Stimulated activated CD8-positive, alpha-beta memory T cell treated with anti-CD3 and anti-CD28 coated beads, Interleukin-2, amount 100 ng/mL, for 48 hours (primary cell): Measurements from ENCODE around the gene COPS6.
A peak's percentile ranks its signal among the peaks of the same experiment; 100 is the strongest.

Source experiments
- DNase-seq, 2 donors: peaks; one replicate each; pipeline ENCODE4 v3.0.0-alpha.2; 2020; ENCODE audit warnings: low read depth in 2 of 2

The COPS6 gene

DNA sequence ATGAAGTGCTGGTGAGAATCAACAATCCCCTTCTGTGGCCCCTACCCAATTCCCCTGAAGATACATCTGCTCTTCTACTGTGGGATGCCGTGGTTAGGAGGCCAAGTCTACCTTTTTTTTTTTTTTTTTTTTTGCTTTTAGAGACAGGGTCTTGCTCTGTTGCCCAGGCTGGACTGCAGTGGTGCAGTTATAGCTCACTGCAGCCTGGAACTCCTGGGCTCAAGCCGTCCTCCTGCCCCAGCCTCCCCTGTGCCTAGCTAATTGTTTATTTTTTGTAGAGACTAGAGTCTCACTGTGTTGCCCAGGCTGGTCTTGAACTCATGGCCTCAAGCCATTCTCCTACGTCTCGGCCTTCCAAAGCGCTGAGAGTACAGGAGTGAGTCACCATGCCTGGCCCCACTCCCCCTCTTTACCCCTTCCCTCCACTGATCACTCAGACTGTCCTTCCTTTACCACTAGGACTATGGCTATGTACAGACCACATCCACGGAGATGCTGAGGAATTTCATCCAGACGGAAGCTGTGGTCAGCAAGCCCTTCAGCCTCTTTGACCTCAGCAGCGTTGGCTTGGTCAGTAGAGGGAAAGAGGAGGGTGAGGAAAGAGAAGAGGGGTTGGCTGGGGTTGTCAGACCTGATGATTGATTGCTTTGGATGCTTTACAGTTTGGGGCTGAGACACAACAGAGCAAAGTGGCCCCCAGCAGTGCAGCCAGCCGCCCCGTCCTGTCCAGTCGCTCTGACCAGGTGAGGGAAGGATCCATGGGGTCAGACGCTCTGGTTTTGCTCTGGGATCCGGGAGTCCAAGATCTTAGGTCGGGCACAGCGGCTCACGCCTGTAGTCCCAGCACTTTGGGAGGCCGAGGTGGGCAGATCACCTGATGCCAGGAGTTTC is 14.4 kb downstream of the COPS6 start:
- DNase-seq, result no peak

DNA sequence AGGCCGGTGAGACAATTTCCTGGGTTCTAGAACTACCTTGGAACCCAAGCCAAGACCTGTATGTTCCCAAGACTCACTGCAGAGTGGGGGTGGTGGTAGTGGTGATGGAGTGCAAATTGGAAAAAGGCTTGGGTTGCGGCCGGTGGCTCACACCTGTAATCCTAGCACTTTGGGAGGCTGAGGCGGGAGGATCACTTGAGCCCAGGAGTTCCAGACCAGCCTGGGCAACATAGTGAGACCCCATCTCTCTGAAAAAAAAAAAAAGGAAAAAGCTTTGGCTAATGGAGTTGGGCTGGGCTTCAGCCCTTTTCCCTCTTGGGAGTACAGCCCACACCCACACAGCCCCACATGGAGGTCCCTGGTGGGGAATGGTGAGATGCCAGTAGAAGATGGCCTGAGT is 16.8 kb downstream of the COPS6 start:
- no peak for DNase-seq

DNA sequence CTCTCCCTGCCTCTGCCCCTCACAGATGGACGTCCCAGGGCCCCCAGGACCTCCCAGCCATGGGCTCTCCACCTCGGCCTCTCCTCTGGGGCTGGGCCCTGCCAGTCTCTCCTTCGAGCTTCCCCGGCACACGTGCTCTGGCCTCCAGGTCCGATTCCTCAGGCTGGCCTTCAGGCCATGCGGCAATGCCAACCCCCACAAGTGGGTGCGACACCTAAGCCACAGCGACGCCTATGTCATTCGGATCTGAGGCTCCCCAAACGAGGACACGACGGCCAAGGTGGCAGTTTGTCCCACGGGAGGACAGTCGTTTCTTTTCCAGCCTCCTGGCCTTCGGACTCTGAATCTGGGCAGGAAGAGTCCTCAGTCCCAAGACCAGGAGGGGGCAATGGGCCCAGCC is 17.9 kb downstream of the COPS6 start:
- no peak for DNase-seq

DNA sequence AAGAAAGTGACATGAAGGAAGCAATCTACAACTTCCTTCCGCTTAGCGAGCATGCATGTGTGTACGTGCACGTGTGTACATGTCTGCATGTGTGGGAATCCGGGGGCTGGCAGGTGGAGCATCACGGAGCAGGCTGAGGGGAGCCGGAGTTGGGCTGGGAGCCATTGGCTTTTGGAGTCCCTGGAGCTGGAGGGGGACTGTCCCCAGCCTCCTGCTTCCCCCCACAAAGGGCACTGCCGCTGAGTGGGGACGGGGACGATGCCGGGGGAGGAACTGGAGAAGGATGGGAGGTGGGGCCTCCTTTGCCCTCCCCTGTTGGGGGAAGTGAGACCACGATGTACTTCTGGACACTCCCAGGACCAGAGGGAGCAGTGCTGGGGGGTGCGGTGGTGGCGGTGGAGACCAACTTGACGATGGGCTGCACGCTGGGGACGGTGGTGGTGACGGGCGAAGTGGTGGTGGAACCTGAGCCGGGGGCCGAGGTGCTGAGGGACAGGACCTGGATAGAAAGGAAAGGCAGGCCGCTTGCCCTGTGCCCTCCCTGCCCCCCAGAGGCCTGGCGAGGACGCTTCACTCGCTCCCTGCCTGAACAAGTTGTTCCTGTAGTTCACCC is 18.5 kb downstream of the COPS6 start:
- no peak for DNase-seq

DNA sequence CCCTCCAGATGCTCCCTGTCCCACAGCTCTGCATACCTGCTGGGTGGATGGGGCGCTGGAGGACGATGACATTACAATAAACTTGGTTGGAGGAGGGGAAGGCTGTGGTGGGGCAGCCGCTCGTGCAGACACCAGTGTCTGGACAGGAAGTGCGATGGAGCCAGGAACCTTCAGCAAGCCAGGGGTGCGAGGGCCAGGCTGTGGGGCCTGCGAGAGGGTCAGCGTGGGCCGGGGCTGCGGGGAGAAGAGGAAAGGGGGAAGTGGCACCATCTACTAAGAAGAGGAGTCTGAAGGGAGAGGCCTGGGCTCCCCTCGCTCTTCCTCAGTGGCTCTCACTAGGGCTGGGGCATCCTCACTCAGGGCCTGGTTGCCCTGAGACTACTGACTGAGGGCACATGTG is 19.1 kb downstream of the COPS6 start:
- DNase-seq, result no peak

DNA sequence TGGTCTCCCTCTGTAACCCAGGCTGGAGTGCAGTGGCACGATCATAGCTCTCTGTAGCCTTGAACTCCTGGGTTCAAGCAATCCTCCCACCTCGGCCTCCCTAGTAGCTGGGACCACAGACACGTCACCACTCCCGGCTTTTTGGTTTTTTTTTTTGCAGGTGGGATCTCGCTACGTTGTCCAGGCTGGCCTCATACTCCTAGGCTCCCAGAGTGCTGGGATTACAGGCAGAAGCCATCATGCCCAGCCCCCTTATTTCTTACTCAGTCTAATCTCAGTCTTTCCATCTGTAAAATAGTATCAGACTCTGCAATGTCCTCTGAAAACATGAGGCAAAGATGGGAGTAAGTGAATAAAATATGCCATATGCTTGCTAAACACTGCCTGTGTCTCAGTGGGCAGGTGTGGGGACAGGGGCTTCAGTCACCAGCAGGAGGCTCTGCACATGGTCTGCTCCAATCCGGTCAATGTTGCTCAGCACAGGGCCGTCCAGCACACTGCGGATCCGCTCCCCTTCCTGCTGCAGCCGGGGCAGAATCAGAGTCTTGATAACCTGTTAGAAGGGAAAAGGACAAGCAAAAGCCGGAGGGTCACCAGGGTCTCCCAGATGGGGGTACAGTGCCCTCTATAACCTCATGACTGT is 20.9 kb downstream of the COPS6 start:
- DNase-seq, result no peak

DNA sequence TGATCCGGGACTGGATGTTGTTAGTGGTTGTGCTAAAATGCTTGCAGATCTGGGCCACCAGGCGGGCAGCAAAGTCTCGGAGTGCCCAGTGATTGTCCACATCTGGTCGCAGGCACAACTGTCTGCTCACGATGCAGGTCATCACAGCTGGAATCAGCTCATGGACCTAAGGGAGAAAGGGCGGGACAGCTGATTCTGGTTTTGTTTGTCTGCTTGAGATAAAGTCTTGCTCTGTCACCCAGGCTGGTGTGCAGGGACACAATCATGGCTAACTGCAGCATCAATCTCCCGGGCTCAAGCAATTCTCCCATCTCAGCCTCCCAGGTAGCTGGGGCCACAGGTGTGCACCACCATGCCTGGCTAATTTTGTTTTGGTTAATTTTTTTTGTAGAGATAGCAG is 22.4 kb downstream of the COPS6 start:
- DNase-seq, result no peak

DNA sequence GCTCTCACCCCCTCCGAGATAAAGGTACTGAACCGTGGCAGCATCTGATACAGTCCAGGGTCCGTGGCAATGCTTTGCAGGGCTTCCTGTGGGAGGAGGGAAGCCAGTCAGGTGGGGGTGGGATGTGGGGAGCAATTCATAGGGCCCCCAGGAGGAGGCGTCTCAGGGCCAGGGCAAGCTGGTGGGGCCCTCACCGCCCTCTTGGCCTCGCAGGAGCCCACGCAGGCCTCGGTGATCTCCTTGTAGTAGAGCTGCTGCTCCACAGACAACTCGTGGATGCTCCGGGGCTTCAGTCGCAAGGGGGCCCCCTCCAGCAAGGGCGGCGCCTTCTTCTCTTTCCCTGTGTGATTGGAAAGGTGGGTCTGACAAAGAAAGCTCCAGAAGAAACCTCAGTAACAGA is 23.1 kb downstream of the COPS6 start:
- DNase-seq, result no peak

DNA sequence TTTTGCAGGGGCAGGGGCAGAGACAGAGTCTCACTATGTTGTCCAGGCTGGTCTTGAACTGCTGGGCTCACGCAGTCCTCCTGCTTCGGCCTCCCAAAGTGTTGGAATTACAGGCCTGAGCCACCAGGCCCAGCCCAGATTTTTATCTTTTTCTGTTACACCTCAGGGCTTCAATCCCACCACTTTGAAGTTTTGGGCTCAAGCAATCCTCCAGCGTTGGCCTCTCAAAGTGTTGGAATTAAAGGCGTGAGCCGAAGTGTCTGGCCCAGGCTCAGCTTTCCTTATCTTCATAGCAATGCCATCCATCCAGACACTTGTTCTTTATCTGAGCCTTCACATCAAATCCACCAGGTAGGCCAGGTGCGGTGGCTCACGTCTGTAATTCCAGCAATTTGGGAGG is 26.3 kb downstream of the COPS6 start:
- DNase-seq, result no peak

DNA sequence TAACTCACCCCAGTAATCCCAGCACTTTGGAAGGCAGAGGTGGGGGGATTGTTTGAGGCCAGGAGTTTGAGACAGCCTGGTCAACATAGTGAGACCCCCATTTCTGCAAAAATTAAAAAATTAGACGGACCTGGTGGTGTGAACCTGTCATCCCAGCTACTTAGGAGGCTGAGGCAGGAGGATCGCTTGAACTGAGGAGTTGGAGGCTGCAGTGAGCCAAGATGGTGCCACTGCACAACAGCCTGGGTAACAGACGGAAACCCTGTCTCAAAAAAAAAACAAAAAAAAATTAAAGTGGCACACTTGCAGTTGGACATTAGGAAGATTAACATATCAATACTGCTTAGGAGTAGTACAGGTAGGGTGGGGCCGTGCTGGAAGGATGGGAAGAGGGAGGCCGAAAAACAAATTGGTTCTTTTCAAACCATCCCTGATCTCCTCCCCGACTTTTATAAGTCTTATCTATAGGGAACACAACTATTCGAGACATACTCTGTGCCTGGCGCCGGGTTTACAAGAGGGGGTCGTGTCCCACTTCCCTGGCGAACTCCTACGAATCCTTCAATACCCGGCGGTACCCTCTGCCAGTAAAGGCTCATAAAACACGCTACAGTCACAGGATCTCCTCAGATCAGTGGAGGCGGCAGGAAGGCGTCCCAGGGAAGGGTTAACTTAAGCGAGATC is 29.8 kb downstream of the COPS6 start:
- DNase-seq, result no peak

DNA sequence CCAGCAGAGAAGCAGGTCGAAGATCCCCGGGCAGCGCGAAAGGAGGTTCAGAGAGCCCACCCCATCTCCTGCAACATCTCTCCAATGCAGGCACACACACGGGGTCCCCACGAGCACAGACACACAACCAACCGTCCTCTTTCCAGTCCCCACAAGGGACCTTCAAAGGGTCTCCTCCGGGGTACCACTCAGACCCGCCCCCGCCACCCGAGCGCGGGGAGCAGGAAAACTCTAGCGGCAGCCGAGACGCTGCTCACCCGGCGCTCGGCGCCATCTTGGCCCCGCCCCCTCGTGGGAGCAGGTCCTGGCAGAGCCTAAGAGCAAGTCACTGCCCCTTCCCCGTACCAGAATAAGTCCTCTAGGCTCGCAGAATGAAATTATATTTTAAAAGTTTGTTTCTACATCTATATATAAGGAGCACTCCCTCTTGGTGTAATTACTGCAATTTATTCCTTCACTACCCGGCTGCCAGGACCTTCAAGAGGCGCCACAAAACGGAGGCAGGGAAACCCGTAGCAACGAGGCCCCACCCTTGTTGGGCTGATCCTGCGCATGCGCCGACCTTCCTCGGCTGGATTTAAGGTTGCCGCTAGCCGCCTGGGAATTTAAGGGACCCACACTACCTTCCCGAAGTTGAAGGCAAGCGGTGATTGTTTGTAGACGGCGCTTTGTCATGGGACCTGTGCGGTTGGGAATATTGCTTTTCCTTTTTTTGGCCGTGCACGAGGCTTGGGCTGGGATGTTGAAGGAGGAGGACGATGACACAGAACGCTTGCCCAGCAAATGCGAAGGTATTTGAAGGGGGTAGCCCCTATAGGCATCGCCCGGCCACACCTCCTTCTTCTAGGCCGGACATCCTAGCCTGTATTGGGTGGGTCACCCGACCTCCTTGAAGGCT is 30.6 kb downstream of the COPS6 start, which contains the start of the genes CNPY4 and TAF6:
TSS of gene CNPY4 (plus strand) at position 563 of the 898 bp plus-strand sequence. CDS start at position 674, 111 bp downstream.
TSS of gene TAF6 (minus strand) at position 287 of the 898 bp plus-strand sequence. CDS start 5,149 bp downstream, outside the sequence.
- peak; percentile 88 to 91 for DNase-seq

DNA sequence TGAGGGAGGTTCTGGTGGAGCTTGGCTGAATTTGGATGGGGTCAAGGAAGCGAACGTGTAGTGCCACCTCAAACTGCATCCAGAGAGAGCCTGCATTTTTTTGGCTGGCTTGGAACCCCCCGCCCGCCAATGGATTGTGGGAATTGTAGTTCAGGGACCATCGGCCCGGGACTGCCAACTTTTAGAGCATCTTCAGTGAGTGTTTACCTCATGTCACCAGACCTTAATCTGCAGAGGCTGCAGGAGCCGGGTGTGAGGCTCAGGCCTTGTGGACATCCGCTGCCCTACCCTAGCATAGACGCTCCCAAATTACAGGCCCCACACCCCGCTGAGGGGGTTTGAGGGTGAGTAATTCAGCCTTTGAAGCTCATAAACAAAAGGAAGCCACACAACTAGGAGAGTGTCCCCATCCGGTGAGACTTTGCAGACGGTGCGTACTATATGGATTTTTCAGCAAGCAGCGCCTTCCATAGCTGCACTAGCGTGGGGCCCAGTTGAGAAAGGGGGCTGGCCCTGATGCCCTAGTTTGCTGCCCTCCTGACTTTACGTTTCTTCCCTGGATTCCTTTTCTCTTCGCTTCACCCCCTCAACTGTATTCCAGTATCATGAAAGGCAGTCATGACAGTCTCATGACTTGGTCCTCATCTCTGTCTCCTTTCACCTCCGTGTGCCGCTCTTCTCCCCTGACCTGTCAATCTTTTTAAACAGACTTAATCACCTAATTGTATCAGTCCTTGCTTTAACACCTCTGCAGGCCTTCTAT is 31.4 kb downstream of the COPS6 start:
- peak in 1 of 2 donors; percentile 50 for DNase-seq

DNA sequence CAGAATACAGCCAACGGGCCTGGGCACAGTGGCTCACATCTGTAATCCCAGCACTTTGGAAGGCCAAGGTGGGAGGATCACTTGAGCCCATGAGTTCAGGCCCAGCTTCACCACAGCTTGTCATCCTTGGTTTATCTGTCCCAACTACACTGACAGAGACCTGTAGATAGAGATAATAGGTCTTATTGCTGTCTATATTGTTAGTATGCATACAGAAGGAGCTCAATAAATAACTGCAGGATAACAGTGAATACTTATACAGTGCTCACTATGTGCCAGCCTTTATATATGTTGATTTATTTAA is 31.9 kb downstream of the COPS6 start:
- DNase-seq, result no peak

DNA sequence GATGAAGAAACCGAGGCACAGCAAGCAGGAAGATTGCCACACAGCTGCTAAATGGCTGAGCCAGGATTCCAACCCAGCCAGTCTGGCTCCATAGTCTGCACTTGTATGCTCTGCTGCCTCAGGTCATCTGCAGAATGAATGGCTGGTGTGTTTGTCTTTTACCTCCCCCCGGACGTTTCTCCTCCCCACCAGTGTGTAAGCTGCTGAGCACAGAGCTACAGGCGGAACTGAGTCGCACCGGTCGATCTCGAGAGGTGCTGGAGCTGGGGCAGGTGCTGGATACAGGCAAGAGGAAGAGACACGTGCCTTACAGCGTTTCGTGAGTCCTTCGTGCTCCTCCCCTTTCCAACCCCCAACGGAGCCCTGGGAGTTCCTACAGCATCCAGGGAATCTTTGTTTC is 33.3 kb downstream of the COPS6 start:
- DNase-seq, result no peak

DNA sequence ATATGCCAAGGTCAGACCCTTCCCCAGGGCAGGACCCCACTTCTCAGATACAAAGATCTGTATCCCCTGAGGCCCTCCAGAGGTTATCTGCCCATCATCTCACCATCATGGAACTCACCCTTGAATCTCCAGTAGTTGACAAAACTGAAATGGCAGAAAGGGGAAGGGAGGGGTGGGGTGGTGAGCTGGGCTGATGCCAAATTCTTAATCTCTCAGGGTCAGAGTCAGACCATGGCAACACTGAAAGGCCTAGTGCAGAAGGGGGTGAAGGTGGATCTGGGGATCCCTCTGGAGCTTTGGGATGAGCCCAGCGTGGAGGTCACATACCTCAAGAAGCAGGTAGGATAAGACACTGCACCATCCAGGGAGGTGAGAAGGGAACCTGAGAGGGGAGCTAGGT is 33.8 kb downstream of the COPS6 start:
- DNase-seq, result no peak

DNA sequence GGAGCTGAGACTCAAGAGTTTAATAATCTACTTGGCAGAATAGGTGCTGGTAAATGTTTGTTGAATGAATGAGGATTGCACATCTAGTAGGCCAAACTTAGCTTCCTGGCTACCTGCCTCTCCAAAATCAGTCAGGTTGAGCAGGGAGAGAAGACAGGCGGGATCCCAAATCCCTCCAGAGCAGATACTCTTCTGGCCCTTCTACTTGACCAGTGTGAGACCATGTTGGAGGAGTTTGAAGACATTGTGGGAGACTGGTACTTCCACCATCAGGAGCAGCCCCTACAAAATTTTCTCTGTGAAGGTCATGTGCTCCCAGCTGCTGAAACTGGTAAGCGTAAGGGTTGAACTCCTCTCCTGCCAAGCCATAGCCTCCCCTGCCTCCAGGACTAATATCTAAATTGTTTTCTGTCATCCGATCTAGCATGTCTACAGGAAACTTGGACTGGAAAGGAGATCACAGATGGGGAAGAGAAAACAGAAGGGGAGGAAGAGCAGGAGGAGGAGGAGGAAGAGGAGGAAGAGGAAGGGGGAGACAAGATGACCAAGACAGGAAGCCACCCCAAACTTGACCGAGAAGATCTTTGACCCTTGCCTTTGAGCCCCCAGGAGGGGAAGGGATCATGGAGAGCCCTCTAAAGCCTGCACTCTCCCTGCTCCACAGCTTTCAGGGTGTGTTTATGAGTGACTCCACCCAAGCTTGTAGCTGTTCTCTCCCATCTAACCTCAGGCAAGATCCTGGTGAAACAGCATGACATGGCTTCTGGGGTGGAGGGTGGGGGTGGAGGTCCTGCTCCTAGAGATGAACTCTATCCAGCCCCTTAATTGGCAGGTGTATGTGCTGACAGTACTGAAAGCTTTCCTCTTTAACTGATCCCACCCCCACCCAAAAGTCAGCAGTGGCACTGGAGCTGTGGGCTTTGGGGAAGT is 35.8 kb downstream of the COPS6 start:
- DNase-seq, result no peak

DNA sequence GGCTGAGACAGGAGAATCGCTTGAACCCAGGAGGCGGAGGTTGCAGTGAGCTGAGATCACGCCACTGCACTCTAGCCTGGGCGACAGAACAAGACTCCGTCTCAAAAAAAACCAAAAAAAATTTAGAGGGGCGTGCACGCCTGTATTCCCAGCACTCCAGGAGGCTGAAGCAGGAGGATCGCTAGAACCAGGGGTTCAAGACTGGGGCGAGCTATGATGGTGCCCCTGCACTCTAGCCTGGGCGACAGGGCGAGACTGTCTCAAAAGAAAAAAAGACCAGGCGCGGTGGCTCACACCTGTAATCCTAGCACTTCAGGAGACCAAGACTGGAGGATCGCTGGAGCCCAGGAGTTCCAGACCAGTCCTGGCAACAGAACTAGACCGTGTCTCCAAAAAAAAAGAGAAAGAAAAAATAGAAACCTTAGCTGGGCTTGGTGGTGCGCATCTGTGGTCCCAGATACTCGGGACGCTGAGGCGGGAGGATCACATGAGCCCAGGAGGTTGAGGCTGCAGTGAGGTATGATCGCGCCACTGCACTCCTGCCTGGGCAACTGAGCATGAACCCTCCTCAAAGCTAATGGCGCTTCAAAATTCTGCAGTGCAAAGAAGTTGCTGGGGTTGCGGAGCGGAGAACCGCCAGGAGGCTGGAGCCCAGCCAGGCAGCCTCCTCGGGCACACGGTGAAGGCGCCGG is 37.6 kb downstream of the COPS6 start:
- no peak for DNase-seq

DNA sequence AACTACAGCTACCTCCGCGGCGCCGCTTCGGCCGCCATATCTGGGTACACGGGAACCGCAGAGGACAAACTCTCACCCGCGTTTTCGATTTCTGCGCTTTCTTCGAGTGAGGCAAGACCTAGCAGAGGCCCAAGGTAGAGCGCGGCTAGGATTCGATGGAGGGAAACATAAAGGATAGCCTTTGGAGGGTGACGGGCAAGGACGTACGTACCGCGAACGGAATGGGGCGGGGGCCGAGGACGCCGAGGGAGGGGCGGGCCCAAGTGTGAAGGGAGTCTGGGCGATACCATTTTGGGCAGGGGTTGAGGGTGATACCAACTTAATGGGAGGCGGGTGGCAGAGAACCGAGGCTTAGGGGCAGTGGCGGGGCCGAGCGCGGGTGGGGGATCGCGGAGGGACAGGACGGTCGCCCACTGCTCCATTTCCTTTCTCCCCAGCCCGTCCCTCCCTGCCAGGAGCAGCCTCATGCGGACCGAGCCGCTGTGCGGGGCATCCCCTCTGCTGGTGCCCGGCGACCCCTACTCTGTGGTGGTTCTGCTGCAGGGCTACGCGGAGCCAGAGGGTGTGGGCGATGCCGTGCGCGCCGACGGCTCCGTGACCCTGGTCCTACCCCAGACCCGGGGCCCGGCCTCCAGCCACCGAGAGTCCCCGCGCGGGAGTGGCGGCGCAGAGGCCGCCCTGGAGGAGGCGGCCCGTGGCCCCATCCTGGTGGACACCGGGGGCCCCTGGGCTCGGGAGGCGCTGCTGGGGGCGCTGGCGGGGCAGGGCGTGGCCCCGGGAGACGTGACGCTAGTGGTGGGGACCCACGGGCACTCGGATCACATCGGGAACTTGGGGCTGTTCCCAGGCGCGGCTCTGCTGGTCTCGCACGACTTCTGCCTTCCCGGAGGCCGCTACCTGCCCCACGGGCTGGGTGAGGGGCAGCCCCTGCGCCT is 38.4 kb downstream of the COPS6 start, which contains the start of gene MBLAC1:
TSS of gene MBLAC1 (plus strand) at position 37 of the 935 bp plus-strand sequence. CDS start at position 466, 429 bp downstream.
- DNase-seq, result peak; percentile 82 to 89
